Activated CD4-positive, alpha-beta T cell treated with anti-CD3 and anti-CD28 coated beads, Interleukin-2, amount 50 U/mL, for 48 hours (primary cell): ENCODE results near the gene UNC5C.
A peak's percentile ranks its signal among the peaks of the same experiment; 100 is the strongest.

Experiments used
- DNase-seq, 2 experiments: peaks; one replicate each; pipeline ENCODE4 v3.0.0-alpha.2; 2020

UNC5C gene

DNA sequence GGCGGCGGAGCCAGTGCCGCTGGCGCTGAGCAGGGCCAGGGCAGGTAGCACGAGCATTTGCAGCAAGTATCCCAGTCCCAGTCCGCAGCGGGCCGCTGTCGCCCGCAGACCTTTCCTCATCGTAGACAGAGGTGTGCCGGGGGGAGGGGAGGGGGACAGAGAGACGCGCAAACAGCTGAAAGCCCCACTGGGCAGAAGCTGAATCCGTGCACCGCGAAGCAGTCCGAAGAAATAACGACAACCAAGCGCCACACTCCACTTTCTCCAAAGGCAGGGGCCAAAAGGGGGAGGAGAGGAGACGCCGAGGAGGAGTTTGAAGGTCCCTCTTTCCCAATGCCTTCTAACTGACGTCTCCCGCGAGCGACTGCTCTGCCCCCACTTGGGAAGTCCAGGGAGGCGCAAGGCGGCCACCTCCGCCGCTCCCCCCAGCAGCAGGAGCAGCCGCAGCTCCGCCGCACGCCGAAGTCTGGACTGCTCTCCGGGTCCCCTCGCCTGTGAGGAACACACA lies at the start of gene UNC5C:
Gene UNC5C, minus strand, starts transcription at position 236 of the 508 bp plus-strand sequence.
- peak in 1 of 2 experiments; percentile 3 for DNase-seq

DNA sequence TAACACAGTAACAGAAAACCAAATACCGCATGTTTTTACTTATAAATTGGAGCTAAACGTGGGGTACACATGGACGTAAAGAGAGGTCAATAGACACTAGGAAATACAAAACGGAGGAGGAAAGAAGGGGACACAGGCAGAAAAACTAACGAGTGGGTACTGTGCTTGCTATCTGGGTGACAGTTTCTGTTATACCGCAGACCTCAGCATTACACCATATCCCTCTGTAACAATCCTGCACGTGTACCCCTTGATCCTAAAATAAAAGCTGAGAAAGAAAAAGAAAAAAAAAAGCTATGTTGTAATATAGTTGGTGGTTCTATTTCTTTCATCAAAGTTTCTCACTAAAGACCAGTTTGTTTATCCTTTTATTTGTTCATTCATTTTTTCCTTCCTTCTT lies 47.9 kb upstream of the UNC5C start:
- no peak for DNase-seq

DNA sequence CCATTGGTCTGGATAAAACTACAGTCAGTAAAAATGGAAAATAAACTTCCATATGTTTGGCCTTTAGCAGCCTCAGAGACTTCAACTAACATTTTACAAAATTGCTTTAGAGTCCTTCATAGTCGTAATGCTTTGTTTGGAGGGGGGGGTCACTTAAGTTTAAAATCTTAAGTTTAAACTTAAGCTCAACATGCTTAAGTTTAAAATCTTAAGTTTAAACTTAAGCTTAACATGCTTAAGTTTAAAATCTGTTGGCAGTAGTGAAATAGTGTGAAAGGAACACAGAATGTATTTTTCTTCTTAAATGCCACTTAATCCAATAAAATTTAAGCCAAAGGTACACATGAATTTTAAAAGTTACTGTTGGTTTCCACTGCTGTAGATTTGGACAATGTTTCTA lies 45.9 kb upstream of the UNC5C start:
- DNase-seq: no peak

DNA sequence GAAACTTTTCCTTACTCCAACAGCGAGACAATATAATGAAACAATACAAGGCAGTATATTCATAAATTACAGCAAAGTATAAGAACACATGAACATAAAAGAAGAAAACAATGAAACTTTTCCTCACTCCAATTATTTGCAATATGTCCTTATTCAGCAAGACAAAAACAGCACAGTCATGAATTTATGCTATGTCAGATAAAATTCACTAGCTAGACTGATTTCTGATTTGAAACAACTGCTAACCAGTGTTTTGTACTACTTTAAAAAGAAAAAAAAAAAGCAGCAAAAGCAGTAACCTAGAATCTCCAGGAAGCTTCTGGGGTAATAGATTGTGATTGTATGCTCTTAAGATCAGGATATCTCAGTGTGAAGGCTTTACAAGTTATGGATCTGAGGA lies 45.2 kb upstream of the UNC5C start:
- no peak for DNase-seq

DNA sequence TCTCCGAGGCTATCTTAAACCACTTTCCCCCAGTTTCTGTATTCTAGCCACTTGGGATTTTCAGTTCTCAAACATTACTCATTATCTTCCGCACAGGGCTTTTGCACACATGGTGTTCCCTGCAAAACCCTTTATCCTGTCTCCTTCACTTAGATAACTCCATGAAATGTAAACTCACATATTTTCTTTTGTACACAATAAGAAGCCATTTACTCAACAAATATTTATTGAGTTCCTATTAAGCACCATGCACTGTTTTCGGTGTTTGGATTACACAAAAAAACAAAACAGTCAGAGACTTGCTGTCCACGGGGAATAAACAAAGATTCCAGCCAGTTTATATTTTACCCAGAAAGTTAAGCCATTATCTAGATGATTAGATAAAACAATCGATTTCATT lies 42.5 kb upstream of the UNC5C start:
- no peak for DNase-seq

DNA sequence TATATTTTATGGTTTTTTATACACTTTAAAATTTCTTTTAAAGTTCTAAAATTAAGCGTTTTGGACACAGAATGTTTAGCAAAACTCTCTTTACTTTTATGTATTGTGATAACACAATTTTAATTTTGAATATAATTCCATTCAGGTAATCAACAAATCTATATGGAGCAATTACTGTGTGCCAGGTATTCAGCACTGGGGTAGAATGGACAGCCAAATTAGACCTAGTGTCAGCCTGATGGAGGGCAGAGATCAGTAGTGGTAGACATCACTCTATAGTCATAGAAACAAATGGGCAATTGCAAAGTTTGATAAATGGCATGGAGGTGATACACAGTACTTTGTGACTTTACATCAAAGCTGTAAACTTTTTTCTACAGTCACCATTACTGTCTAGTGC lies 41.8 kb upstream of the UNC5C start:
- DNase-seq: no peak

DNA sequence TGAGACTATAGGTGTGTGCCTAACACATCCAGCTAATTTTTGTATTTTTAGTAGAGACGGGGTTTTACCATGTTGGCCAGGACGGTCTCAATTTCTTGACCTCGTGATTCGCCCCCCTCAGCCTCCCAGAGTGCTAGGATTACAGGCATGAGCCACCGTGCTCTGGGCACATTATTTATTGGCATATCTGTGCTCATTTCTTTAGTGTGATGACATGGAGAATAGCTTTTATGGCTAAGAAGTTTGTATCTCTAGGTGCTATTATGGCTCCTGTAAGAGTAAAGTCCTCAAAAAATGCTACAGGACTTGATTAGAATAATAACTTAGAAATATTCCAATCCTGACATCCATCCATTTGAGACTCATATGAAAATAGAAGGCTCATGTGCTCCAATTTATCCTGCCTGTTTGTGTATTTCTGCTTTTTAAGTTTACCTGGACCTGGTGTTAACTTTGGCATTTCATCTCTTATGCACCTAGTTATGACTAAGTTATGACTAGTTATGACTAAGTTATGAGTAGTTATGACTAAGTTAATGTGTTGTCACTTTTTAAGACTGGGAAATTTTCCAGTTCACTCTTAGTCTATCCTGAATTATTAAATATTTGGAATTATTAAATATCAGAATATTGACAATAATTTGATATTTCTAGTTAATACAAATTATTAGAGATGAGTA lies 36.4 kb upstream of the UNC5C start:
- DNase-seq: no peak

DNA sequence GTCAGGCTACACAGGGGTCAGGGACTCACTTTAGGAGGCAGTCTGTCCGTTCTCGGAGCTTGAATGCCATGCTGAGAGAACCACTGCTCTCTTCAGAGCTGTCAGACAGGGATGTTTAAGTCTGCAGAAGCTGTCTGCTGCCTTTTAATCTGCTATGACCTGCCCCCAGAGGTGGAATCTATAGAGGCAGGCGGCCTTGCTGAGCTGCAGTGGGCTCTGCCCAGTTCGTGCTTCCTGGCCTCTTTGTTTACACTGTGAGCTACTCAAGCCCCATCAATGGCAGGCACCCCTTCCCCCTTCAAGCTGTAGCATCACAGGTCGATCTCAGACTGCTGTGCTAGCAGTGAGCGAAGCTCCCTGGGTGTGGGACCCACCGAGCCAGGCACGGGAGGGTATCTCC lies 31.5 kb upstream of the UNC5C start:
- DNase-seq: no peak

DNA sequence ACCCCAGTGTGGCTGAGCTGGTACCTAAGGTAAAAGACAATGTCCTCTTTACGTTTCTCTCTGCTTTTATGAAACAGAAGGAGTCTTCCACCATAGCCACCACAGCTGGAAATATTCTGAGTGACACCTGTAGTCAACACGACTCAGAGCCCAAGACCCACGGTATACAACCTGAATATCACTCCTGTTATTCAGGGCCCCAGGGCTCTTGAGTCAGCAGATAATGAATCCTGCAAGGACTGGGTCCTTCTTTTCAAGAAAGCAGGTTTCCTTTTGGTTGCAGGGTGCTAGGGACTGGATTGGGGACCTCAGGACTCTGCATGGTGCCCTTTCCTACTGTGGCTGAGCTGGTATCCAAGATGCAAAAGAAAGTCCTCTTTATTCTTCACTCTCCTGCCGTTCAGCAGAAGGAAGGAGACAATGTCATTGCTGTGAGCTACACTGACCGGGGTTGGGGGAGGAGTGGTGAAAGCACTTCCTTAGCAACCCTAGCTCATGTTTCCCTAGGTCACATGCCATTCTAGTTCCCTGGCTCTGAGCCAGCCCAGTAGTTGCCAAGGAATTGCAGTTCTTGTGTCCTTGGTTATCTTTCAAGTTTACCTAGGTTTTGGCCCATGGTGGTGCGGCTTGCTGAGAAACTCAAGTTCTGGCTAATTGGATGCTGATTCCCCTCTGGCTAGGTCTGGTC lies 23.7 kb upstream of the UNC5C start:
- no peak for DNase-seq

DNA sequence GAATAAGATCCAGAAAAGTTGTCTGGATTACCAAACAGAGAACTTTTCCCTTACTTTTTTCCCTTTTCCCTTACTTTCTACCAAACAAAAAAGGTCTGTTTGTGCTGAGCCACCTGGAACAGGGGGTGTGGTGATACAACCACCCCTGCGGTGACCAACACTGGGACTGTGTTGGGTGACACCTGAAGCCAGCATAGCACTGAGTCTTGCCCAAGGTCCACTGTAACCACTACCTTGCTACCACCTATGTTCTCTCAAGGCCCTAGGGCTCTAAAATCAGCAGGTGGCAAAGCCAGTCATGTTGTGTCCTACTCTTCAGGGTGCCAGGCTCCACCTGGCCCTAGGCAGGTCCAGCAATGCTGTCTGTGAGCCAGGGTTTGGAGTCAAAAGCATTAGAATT lies 22.8 kb upstream of the UNC5C start:
- DNase-seq: no peak

DNA sequence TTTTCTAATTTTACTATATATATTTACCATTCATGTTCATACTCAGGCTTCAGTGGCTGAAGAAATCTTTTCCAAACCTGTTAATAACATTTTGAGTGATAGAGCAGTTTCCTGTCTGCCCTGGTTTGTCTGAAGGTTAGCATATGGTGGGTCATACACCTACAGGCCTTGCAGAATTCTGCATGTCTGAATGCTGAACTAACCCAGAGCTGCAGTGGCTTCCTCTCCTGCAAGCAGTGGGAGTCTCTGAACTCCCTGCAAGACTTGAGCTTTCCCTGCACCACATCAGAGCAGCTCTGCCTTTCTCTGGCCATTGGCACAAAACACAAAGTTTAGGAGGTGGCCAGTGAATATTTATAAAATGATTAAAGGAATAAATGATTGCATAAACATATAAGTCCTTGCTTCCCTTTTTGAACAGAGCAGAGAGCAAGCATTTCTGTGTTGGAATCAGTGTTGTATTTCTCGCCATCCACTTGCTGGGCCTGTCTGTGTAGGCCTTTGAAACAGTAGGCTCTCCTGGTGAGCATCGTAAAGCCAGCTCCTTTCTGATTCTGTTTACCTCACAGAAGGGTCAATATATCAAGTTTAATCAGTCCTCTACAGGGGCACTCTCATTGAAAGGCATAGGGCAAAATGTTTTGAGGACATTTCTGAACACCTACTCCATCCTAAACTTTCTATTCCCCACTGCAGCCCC lies 15.0 kb upstream of the UNC5C start:
- no peak for DNase-seq

DNA sequence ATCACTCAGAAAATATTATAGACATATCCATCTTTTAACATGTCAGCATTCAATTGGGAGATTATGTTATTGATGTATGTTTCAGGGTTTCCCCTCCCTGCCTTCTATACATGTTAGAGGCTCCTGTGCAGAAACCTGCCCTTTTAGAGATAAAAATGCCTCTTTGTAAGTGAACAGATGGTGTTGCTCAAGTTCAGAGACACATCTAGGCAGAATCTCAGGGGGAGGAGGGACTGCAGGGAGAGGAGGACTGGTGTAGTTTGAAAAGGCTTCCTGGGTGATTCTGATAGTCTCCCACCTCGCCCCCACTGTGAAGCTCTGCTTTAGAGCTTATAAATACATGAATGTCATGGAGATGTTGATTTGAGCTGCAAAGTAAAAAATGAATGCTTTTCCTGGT lies 12.0 kb upstream of the UNC5C start:
- no peak for DNase-seq

DNA sequence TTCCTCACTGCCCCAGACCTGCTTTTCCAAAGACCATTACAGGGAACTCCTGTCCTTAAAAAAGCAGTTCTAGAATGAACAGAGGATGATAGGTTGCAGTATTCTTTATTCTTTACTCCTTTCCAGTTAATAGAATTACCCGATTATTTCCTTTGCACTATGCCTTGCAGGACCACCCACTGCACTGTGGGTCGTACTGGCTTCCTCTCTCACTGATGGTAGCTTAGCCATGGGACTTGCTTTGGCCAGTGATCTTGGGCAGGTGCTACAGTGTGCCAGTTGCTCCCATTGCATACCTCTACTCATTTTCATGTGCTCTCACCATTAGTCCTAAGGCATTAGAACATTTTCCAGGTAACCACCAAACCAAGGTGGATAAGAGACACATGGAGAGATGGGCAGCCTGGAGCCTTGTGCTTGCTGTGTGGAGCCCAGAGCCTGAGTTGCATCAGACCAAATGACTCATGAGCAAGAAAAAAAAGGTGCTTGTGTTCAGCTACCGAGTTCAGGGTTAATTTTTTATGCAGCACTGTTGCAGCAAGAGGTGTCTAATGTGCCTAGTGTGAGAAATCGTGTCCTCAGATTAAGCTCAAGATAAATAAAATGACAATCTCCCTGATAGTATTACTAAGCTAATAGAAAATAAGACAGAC lies 7.6 kb upstream of the UNC5C start:
- DNase-seq: no peak

DNA sequence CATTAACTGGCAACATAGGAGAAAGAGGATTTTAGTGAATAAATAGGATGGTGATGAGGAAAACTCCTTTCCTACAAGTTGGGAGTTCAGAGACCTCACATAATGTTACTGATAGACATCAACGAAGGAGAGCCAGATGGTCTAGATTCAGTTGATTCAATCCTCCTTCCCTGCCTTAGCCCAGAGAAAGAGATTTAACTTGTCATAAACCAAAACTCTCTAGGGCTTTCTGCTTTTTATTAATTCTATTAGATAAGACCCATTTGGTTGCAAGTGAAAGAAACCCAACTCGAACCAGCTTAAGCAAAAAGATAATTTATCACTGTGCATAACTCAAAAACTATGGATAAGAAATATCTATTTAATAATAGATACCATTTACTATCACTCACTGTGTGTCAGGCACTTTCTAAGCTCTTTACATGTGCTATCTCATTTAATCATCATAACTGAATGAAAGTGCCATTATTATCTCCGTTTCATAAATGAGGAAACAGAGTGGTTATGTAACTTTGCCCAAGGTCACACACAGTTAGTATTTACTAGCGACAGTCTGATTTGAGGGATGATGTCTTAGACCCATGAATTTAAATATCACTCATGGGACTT lies 4.3 kb upstream of the UNC5C start:
- DNase-seq: no peak

DNA sequence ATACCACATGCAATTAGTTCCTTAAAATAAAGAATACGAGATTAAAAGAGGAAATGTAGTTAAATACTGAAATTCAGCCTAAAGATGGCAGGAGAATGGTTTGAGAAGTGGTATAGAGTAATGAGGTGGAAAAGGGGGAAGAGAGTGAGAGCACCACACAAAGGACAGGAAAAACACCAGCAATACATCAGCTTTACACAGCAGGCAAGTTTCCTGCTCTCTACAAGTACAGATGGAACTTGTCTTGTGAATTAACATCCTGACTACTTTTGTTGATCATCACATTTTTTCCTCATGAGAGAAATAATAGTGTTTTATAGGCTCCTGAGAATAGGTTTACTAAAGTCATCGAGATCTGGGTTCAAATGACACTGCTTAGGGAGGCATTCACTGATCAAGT lies 2.9 kb upstream of the UNC5C start:
- DNase-seq: no peak

DNA sequence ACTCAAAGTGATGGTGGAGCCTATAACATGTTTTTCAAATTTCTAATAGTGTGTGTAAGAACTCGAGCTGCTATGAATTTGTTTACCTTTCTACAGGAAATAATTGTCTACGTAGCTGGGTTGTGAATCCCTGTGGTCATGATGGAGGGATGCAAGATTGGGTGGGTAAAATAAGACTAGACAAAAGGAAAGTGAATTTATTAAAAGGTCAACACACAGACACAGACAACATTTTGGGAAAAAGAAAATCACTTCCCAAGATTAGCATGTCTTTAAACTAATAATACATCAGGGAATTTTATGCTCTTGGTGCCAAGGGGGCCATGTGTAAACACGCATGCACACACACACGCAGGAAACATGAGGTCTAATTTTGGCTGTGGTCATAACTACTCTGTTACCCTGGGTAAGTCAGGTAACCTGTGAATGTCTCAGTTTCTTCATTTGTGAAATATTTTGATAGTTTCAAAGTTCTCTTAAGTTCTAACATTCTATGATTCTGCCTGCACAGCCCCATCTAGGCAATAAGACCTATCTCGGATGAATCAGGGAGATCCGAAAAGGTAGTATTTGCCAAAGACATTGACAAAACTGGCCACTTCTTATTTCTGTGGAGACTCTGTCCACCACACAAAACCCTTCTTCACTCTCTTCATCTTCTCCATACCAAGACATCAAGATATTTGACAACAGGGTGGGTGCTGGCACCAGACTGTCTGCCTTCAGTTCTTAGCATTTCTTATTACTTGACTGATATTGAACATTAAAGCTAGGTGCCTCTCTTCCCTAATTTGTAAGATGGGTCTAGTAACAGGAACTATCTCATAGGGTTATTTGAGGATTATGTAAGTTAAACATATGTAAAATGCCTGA lies 1.6 kb upstream of the UNC5C start:
- no peak for DNase-seq

DNA sequence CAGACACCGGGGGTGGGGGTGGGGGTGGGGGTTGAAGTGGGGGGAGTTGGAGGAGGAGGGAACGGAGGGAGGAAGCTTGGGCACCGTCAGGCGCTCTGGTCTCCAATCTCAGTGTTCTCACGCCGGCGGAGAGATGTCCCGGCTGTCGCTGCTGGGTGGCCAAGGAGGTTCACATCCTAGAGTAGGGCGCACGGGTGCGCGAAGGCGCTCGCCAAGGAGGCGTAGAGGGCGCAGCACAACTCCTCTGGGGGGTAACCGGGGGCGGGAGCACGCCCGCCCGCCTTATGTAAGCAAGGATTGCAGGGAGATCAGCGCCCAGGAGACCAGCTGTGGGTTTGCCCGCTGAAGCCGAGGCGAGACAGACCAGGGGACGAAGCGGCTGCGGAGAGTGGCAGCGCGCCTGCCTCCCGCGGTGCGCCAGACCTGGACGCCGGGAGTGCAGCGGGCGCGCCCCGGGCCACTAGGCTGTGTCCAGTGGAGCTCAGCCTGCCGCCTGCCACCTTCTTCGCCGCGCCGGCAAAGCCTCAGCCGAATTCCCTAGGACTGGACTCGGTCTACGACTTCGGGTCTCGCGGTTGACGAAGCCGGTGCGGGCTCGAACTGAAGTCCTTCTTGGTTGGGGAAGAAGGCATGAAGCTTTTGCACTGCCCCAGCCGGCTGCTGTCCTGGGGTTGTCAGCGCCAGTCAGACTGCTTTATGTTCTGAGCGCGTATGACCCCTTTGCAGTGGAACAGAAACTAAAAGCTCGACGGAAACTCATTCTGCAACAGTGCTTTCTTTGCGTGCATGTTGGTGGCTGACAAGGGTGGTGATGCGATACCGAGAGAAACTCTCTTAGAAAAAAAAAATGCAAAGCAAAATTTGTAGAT lies 707 bp upstream of the UNC5C start:
- DNase-seq: peak; percentile 14 to 20

DNA sequence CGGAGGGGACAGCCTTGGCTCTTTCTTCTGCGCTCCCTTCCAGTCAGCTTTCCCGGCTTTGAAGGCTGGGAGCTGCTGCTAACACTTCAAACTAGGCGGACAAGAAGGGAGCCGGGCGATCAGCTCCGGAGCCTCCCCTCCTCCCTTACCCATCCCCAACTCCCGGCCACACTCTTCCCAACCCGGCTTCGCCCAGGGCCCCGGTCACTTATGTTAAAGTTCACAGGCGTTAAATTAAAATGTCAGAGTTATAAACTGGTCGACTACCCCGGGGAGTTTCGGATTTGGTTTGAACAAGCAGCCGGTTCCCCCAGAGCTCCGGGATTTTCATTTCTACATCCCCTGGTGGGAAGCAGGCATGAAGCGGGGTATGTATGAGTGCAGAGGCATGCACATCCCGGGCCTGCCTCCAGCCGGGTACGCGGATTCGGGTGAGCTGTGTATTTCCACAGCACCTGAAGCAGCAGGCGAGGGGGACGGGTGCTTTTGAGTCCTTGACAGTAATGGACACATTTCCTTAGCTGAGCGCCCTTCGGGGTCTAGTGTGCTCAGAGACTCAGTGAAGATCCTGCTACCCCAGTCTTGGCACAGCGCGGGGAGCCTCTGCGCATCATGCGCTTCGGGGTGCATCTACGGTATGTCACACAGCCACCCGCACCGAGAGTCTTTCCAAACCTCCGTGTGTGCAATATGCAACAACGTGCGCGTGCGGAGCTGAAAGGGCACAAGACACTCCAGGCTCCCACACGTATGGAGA lies 880 bp downstream of the UNC5C start:
- peak in 1 of 2 experiments; percentile 4 for DNase-seq

DNA sequence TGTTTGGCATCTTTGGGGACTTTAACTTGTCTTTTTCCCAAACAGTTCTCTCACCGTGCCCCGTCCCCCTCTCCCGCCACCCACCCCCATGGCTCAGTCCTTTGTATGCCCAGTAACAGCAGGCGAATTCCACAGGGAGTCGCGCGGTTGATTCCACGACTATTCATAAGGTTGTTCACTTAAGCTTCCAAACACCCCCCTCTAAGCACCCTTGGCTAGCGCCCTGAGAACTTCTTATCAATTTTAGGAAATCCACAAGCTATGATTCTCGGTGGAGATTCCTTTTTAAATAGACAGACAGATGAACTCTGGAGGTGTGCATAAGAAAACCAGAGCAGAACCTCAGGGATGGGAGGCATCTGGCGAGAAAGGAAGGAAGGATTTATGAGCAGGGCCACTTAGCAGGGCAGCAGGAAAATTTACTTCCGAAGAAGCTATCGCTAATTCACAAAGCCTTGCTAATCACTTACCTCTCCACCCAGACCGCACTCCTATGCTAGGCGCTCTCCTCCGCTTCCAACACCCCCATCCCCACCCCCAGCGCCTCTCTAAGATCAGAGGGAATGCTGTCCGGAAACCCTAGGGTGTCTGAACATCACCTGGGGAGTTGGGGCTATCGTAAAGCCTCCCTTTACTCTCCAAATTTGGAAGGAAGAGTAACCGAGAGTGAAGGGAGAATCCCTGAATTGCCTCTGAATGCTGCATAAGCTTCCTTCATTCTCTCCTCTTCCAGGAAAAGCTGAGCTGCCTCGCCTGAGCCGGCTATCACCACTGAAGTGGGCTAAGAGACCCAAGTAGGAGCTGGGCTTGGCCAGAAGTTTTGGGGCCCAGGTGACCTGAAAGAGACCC lies 1.7 kb downstream of the UNC5C start:
- no peak for DNase-seq
